ENCODE measurements around the gene NTM. TPM values are rescaled to one million over a fixed set of nuclear protein-coding genes. Genes with fewer than 3 reads are reported as not detected.

The NTM gene
- total RNA-seq, 4 donors from 2014 or later, result 0.21 to 3.2 (median 0.84) TPM

DNA sequence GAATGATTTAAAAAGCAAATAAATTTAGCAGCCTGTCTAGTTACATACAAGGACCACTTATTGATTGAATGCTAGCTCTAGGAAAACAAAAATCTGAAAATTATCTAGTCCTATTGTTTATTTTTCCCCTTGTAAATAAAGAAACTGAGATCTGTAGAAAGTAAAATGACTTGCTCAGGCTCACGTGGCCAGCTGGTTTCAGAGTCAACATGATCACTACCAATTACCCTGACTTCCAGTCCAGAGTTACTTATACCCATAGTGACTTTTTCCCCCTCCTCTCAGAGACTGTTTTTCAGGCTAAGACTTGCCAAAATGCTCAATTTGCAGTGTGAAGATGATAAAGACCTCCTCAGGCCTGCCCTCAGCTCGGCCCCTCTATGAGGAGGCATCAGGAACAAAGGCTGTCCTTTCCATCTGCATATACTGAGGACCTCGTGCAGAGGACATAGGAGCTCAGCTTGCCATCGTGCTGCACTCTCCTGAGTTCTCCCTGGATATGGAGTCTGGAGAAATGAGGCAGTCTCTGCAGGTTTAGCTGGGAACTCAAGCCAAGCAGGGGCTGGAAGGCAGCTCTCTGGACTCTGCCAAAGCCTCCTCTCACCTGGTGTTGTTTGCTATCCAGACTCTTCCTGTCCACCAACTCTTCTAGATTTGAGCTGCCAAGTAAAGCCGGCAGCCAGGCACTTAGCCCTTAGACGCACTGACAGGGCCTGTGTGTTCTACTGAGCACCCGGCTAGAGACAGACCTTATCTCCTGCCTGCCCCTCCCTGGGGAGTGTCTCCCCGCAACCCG is 883.3 kb downstream of the NTM start:
- Histone ChIP-seq H3K27me3 (no peaks in the 10 kb centered on the region), H3K9me3 (no peaks in the 10 kb centered on the region), H3K36me3 (no peaks in the 10 kb centered on the region), H3K4me1 (no peaks in the 10 kb centered on the region), H3K4me3 (no peak overlapping the region), H3K27ac (no peak overlapping the region)
- no peak for TF ChIP-seq POLR2A (IDR thresholded peaks at IDR 0.05)
- TF ChIP-seq, protein P1, sequence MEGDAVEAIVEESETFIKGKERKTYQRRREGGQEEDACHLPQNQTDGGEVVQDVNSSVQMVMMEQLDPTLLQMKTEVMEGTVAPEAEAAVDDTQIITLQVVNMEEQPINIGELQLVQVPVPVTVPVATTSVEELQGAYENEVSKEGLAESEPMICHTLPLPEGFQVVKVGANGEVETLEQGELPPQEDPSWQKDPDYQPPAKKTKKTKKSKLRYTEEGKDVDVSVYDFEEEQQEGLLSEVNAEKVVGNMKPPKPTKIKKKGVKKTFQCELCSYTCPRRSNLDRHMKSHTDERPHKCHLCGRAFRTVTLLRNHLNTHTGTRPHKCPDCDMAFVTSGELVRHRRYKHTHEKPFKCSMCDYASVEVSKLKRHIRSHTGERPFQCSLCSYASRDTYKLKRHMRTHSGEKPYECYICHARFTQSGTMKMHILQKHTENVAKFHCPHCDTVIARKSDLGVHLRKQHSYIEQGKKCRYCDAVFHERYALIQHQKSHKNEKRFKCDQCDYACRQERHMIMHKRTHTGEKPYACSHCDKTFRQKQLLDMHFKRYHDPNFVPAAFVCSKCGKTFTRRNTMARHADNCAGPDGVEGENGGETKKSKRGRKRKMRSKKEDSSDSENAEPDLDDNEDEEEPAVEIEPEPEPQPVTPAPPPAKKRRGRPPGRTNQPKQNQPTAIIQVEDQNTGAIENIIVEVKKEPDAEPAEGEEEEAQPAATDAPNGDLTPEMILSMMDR (IDR thresholded peaks at IDR 0.05), result no peak
- DNase-seq, result no peak
- WGBS, 2 donors, result 62 to 69% methylated on average over 9 of the region's 9 CpGs
- intact Hi-C loops (cut with DNase I), result no loop called here

DNA sequence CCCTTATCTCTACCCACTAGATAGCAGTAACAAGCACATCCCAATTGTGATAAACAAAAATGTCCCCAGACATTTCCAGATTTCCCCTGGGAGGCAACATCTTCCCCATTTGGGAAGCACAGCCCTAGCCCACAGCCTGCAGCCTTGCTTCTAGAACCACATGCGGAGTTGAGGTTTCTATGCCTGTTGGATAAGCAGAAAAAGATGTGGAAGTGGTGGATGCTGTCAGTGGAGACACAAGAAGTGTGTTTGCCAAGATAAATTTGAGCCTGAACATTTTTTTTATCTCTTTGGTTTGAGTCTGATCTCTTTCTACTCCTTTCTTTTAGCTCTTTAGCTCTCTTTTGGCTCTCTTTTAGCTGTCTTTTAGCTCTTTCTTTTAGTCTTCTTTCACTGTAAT is 884.5 kb downstream of the NTM start:
- intact Hi-C loops (cut with DNase I), result no loop called here
- H3K27me3 ChIP-seq, result no peaks in the 10 kb centered on the region
- 79 to 100% methylated on average over 1 of the region's 1 CpG for WGBS, 2 donors

DNA sequence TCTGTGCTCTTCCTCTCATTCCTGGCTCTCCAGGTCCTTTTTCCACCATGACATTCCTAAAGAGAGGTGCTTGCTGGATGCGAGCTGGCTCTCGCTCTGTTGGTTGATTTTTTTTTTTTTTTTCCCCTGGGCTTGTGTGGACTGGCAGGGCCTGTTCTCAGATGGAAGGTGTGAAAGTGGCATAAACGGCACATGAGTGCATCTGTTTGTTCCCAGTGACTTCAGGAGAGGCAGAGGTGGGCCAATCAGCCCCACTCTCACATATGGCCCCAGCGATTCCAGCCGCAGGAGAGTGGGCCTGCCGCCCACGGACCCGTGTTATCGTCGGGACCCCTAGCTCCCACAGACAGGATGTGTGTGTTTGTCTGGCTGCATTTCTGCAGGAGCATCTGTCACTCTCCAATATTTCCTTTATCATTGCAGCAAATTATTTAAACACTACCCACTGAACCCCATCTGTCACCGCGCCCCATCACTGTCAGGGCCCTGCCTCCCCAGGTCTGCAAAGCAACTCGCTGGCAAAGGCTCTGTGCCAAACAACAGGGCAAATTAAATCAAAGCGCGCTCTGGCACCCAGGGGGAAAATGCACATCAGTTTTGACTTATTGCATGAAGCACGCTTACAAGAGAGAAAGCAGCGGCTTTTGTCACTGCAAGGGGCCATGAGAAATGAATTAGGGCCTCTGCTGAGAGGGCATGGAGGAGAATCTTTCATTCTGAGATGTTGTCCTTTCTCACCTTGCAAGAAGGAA is 886.3 kb downstream of the NTM start:
- intact Hi-C loops (cut with DNase I), result no loop called here
- TF ChIP-seq, protein P1 (IDR thresholded peaks at IDR 0.05), result no peak
- TF ChIP-seq POLR2A (IDR thresholded peaks at IDR 0.05), result no peak
- Histone ChIP-seq H3K4me1 (no peaks in the 10 kb centered on the region), H3K27ac (no peak overlapping the region), H3K36me3 (no peaks in the 10 kb centered on the region), H3K4me3 (no peak overlapping the region), H3K9me3 (no peaks in the 10 kb centered on the region), H3K27me3 (no peaks in the 10 kb centered on the region)
- DNase-seq, result no peak
- WGBS, 2 donors, result 68 to 70% methylated on average over 14 to 16 of the region's 17 CpGs

More for the DNA sequence above, 884.5 kb downstream of the NTM start:
- DNase-seq, result no peak
- no peak for TF ChIP-seq POLR2A (IDR thresholded peaks at IDR 0.05)
- TF ChIP-seq, protein P1 (IDR thresholded peaks at IDR 0.05), result no peak
- Histone ChIP-seq H3K4me1 (no peaks in the 10 kb centered on the region), H3K4me3 (no peak overlapping the region), H3K27ac (no peak overlapping the region), H3K9me3 (no peaks in the 10 kb centered on the region), H3K36me3 (no peaks in the 10 kb centered on the region)

DNA sequence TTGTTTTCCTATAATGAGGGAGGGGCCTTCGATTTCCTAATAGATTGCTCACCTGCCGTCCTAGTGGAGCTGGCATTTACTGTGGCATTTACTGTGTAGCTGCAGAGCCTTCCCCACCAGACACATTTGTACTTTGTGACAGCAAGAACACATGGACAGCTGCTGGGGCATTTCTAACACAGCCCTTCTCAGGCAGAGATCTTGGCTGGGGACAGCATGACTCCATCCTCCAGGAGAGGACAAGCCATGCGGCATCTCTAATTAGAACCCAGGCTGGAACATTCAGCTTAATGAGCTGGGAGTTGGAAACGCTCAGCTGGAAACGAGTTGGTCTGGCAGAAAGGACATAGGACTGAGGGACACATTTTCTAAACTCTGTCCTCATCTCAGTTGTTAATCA is 887.5 kb downstream of the NTM start:
- no peak for DNase-seq
- Histone ChIP-seq H3K9me3 (no peaks in the 10 kb centered on the region), H3K27me3 (no peaks in the 10 kb centered on the region), H3K4me3 (no peak overlapping the region), H3K27ac (no peak overlapping the region), H3K4me1 (no peaks in the 10 kb centered on the region), H3K36me3 (no peaks in the 10 kb centered on the region)
- intact Hi-C loops (cut with DNase I), result no loop called here
- WGBS, 2 donors, result 68 to 87% methylated on average over 5 of the region's 5 CpGs
- TF ChIP-seq, protein P1 (IDR thresholded peaks at IDR 0.05), result no peak
- TF ChIP-seq POLR2A (IDR thresholded peaks at IDR 0.05), result no peak

DNA sequence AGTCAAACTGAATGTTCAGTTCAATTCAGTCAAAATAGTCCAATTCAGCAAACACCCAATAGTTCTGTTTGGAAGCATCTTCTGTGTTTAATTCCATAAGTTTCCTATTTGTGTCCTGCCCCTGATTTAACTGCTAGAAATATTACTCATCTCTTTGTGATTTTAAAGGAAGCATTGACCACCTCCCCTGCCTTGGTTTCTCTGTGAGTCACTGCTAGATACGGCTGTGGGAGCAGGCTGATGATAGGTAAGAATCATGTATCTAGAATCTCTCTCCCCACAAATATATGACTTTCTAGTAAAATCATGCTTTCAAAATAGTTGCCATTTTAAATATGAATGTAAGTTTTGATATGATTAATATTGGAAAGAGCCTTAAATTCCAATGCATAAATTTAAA is 888.5 kb downstream of the NTM start:
- Histone ChIP-seq H3K4me3 (no peak overlapping the region), H3K27ac (no peak overlapping the region), H3K36me3 (no peaks in the 10 kb centered on the region), H3K4me1 (no peaks in the 10 kb centered on the region), H3K9me3 (no peaks in the 10 kb centered on the region), H3K27me3 (no peaks in the 10 kb centered on the region)
- intact Hi-C loops (cut with DNase I), result no loop called here
- no peak for TF ChIP-seq POLR2A (IDR thresholded peaks at IDR 0.05)
- TF ChIP-seq, protein P1 (IDR thresholded peaks at IDR 0.05), result no peak
- 75 to 84% methylated on average over 1 of the region's 1 CpG for WGBS, 2 donors
- no peak for DNase-seq

All from esophagus squamous epithelium (tissue), 5 donors.